K562 (cell line): ENCODE measurements around the gene SPAM1. TPM values are rescaled to one million over a fixed set of nuclear protein-coding genes. Genes with fewer than 3 reads are reported as not detected.
A peak's percentile ranks its signal among the peaks of the same experiment; 100 is the strongest.

Experiments used
- CEBPB ChIP-seq: fragments of 450-650 bp; IDR thresholded peaks from 2 replicates; pipeline ENCODE4 v1.6.1; 2016; ENCODE audit warnings: missing genetic modification characterization, missing compliant biosample characterization
- CREB3L1 ChIP-seq: fragments of 450-650 bp; IDR thresholded peaks from 2 replicates; pipeline ENCODE4 v1.6.1; 2014; ENCODE audit warnings: low read depth, mild to moderate bottlenecking, moderate library complexity, borderline replicate concordance
- ESRRA ChIP-seq: fragments of 450-650 bp; IDR thresholded peaks from 2 replicates; pipeline ENCODE4 v1.6.1; 2014; ENCODE audit warnings: low read depth, mild to moderate bottlenecking, moderate library complexity, borderline replicate concordance
- ETV6 ChIP-seq, 3 experiments: fragments of 150-350 bp in 1 of 3; sonication (generic) in 1 of 3; formaldehyde crosslinking in 1 of 3; IDR thresholded peaks; 2 replicates each; pipeline versions ENCODE4 v1.6.1 to v1.8.0; 2014 to 2022; ENCODE audit warnings: borderline replicate concordance in 2 of 3, low read depth in 2 of 3, antibody characterized with exemption in 1 of 3, low read length in 1 of 3, mild to moderate bottlenecking in 1 of 3, missing genetic modification reagents in 1 of 3
- GABPB1 ChIP-seq: sonication (generic); formaldehyde crosslinking; IDR thresholded peaks from 2 replicates; pipeline ENCODE4 v1.8.0; 2022; ENCODE audit warnings: mild to moderate bottlenecking, missing genetic modification reagents
- HEY1 ChIP-seq: fragments of 250-450 bp; sonication (Bioruptor Pico); IDR thresholded peaks from 2 replicates; pipeline ENCODE4 v1.5.0; 2020; ENCODE audit warnings: mild to moderate bottlenecking, moderate library complexity, borderline replicate concordance
- HNRNPH1 ChIP-seq: fragments of 200-400 bp; formaldehyde crosslinking; optimal IDR thresholded peaks from 2 replicates; pipeline ENCODE3; 2017; ENCODE audit warnings: low read depth, mild to moderate bottlenecking, low read length, moderate library complexity
- HNRNPUL1 ChIP-seq: fragments of 200-400 bp; formaldehyde crosslinking; IDR thresholded peaks from 2 replicates; pipeline ENCODE4 v1.6.1; 2017; ENCODE audit warnings: low read length
- KLF13 ChIP-seq: fragments of 450-650 bp; IDR thresholded peaks from 2 replicates; pipeline ENCODE4 v1.6.1; 2016; ENCODE audit warnings: missing genetic modification characterization, low read depth, mild to moderate bottlenecking, missing compliant biosample characterization, moderate library complexity, borderline replicate concordance
- MEIS2 ChIP-seq: fragments of 450-650 bp; IDR thresholded peaks from 2 replicates; pipeline ENCODE4 v1.6.1; 2014; ENCODE audit warnings: mild to moderate bottlenecking; ENCODE audit not compliant: partially characterized antibody
- MYC ChIP-seq, 2 experiments: fragments of 250-450 bp in 1 of 2; sonication (Bioruptor Pico) in 1 of 2; IDR thresholded peaks; 2 replicates each; pipeline versions ENCODE4 v1.5.1 to v1.6.1; 2012 to 2021; ENCODE audit warnings: low read depth in 2 of 2, borderline replicate concordance in 1 of 2, improper control_type of control experiment in 1 of 2, low read length in 1 of 2, mild to moderate bottlenecking in 1 of 2, moderate library complexity in 1 of 2
- NCOA4 ChIP-seq: fragments of 450-650 bp; IDR thresholded peaks from 2 replicates; pipeline ENCODE4 v1.6.1; 2018; ENCODE audit warnings: mild to moderate bottlenecking; ENCODE audit not compliant: partially characterized antibody
- NUFIP1 ChIP-seq: fragments of 450-650 bp; IDR thresholded peaks from 2 replicates; pipeline ENCODE4 v1.6.1; 2018; ENCODE audit not compliant: partially characterized antibody
- RREB1 ChIP-seq: fragments of 250-450 bp; sonication (Bioruptor Pico); IDR thresholded peaks from 2 replicates; pipeline ENCODE4 v1.4.0; 2020
- SP1 ChIP-seq: sonication (generic); formaldehyde crosslinking; IDR thresholded peaks from 2 replicates; pipeline ENCODE4 v1.8.1; 2022; ENCODE audit warnings: mild to moderate bottlenecking, missing genetic modification reagents
- ZNF395 ChIP-seq: fragments of 200-800 bp; sonication (Bioruptor generic); IDR thresholded peaks from 2 replicates; pipeline ENCODE4 v1.6.1; 2017; ENCODE audit warnings: missing genetic modification characterization, missing compliant biosample characterization
- ZNF644 ChIP-seq: fragments of 200-800 bp; sonication (Bioruptor generic); IDR thresholded peaks from 2 replicates; pipeline ENCODE4 v1.6.1; 2016; ENCODE audit warnings: low read depth, missing genetic modification characterization, missing compliant biosample characterization
- ZSCAN32 ChIP-seq: fragments of 450-650 bp; formaldehyde crosslinking; IDR thresholded peaks from 2 replicates; pipeline ENCODE4 v1.4.0; 2020; ENCODE audit warnings: mild to moderate bottlenecking, moderate library complexity
- polyA plus RNA-seq, 8 experiments: library from polyadenylated mRNA; depleted of rRNA in 4 of 8; stranded (reverse) in 5 of 8; unstranded in 3 of 8; fragments of >200 nt; fragmentation: Nextera tagmentation in 2 of 8; fragmentation: Illumina TruSeq in 1 of 8; extraction: Ambion mirVana in 2 of 8; extraction: Trizol in 1 of 8; gene quantifications; 2 replicates each; pipeline versions ENCODE4 v1.2.1 to v1.2.3, GENCODE V29; 2011 to 2014; ENCODE audit warnings: inconsistent platforms in 1 of 8, missing spikeins in 1 of 8
- total RNA-seq, 7 experiments: library from RNA; depleted of rRNA in 6 of 7; stranded (reverse); fragments of >200 nt in 6 of 7; fragmentation: Illumina TruSeq in 2 of 7; extraction: Trizol in 2 of 7; gene quantifications; 2 replicates each; pipeline versions ENCODE4 v1.2.1 to v1.2.3, GENCODE V29; 2011 to 2021; ENCODE audit warnings: low replicate concordance in 1 of 7

Gene SPAM1
- total and polyA plus RNA-seq, 9 of the 15 experiments (the other 6 are each of a cell fraction or from before 2014, with no cell fraction given), result not detected

- TF ChIP-seq RREB1 (peak; percentile 74; the same call in 1 of the 2 replicates), HEY1 (CRISPR knock-in tag) (no peak), ZNF395 (peak; percentile 36; the same call in 1 of the 2 replicates), MEIS2 (no peak), CREB3L1 (no peak), ETV6 (IDR thresholded peaks at IDR 0.05; ENCODE audit: borderline replicate concordance in 1 of 2, low read depth in 2 of 2, low read length in 1 of 2) (no peak), ETV6 (CRISPR knock-in tag; IDR thresholded peaks at IDR 0.05; ENCODE audit: borderline replicate concordance) (no peak), ESRRA (no peak), KLF13 (no peak), GABPB1 (CRISPR knock-in tag) (no peak), NUFIP1 (no peak), SP1 (CRISPR knock-in tag) (no peak), NCOA4 (no peak), HNRNPH1 (no peak), HNRNPUL1 (no peak), ZSCAN32 (CRISPR knock-in tag) (peak; percentile 98), MYC (IDR thresholded peaks at IDR 0.05; ENCODE audit: low read depth, low read length) (no peak), MYC (CRISPR knock-in tag; IDR thresholded peaks at IDR 0.05; ENCODE audit: borderline replicate concordance, low read depth) (peak; percentile 50; the same call in 1 of the 2 replicates), ZNF644 (no peak), CEBPB (tag) (peak; percentile 46; the same call in 1 of the 2 replicates)
Measured at GRCh38 chr7:123995617-123996326, 70.7 kb downstream of the SPAM1 start (continued).
